ENCODE results near the gene JUNB.

DNA sequence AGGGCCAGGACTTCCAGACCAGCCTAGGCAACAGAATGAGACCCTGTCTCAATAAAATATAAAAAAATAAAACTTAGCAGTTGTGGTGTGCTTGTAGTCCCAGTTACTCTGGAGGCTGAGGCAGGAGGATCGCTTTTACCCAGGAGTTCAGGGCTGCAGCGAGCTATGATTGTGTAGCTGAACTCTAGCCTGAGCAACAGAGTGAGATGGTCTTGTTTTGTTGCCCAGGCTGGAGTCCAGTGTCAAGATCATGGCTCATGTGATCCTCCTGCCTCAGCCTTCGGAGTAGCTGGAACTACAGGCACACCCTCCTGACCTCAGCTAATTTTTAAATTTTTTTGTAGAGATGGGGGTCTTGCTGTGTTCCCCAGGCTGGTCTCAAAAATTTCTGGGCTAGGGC, 4.3 kb upstream of the JUNB start:
- TF ChIP-seq GATA3 (IDR thresholded peaks at IDR 0.05; ENCODE audit: low read depth, low read length) (no peak), GATA2 (IDR thresholded peaks at IDR 0.05; ENCODE audit: low read depth, low read length) (no peak)

All from SH-SY5Y (cell line).